Subcutaneous abdominal adipose tissue (tissue), 5 donors: Measurements from ENCODE around the gene DEAF1.

ENCODE experiments used
- H3K27ac ChIP-seq: one replicate; pipeline ENCODE4 v1.7.0; 2013; ENCODE audit warnings: low read depth, mild to moderate bottlenecking, inconsistent platforms, low read length, moderate library complexity
- H3K27me3 ChIP-seq, 5 donors: one replicate each; pipeline ENCODE4 v1.7.0; 2013; ENCODE audit warnings: low read length in 5 of 5, inconsistent platforms in 1 of 5; ENCODE audit not compliant: control insufficient read depth in 5 of 5, insufficient read depth in 4 of 5
- H3K36me3 ChIP-seq, 5 donors: one replicate each; pipeline ENCODE4 v1.7.0; 2013; ENCODE audit warnings: low read length in 5 of 5; ENCODE audit not compliant: control insufficient read depth in 5 of 5, insufficient read depth in 5 of 5
- H3K4me1 ChIP-seq, 5 donors: one replicate each; pipeline ENCODE4 v1.7.0; 2013; ENCODE audit warnings: low read length in 5 of 5, mild to moderate bottlenecking in 3 of 5, moderate library complexity in 1 of 5; ENCODE audit not compliant: control insufficient read depth in 5 of 5, insufficient read depth in 5 of 5
- H3K4me3 ChIP-seq, 5 donors: one replicate each; pipeline ENCODE4 v1.7.0; 2013; ENCODE audit warnings: low read length in 5 of 5, low read depth in 1 of 5
- H3K9ac ChIP-seq, 5 donors: one replicate each; pipeline ENCODE4 v1.7.0; 2013; ENCODE audit warnings: low read length in 5 of 5, mild to moderate bottlenecking in 4 of 5, moderate library complexity in 3 of 5
- H3K9me3 ChIP-seq, 5 donors: one replicate each; pipeline ENCODE4 v1.7.0; 2013; ENCODE audit warnings: low read length in 5 of 5; ENCODE audit not compliant: control insufficient read depth in 5 of 5
- donor health status: healthy.
- donor health status: healthy.
- donor health status: healthy.
- donor health status: healthy.
- donor health status: healthy.

The DEAF1 gene

GRCh38 chr11:727859-728748 lies 33.1 kb upstream of the DEAF1 start:
- Histone ChIP-seq H3K27me3 (peaks cover 0 to 16% (median 7%) of the 10 kb centered on the region in 5 donors), H3K4me3 (no peak overlapping the region), H3K9me3 (no peaks in the 10 kb centered on the region), H3K27ac (peak overlapping the region; percentile 89), H3K36me3 (no peaks in the 10 kb centered on the region), H3K9ac (peak overlapping the region in 3 of 5 donors; percentile 21 to 66 (median 63)), H3K4me1 (peaks cover 0 to 30% (median 29%) of the 10 kb centered on the region in 5 donors)

DNA sequence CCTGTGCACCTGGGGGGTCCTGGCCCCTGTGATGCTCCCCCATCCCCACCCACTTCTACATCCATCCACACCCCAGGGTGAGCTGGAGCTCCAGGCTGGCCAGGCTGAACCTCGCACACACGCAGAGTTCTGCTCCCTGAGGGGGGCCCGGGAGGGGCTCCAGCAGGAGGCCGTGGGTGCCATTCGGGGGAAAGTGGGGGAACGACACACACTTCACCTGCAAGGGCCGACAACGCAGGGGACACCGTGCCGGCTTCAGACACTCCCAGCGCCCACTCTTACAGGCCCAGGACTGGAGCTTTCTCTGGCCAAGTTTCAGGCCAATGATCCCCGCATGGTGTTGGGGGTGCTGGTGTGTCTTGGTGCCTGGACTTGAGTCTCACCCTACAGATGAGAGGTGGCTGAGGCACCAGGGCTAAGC lies 32.3 kb upstream of the DEAF1 start:
- H3K4me1 ChIP-seq = peaks cover 0 to 32% (median 30%) of the 10 kb centered on the region in 5 donors
- peak overlapping the region; percentile 89 for H3K27ac ChIP-seq
- H3K9ac ChIP-seq = peak overlapping the region in 4 of 5 donors; percentile 21 to 63 (median 32)
- no peak overlapping the region for H3K4me3 ChIP-seq
- H3K27me3 ChIP-seq = peaks cover 0 to 20% (median 8%) of the 10 kb centered on the region in 5 donors
- no peaks in the 10 kb centered on the region for H3K36me3 ChIP-seq
- H3K9me3 ChIP-seq = no peaks in the 10 kb centered on the region

DNA sequence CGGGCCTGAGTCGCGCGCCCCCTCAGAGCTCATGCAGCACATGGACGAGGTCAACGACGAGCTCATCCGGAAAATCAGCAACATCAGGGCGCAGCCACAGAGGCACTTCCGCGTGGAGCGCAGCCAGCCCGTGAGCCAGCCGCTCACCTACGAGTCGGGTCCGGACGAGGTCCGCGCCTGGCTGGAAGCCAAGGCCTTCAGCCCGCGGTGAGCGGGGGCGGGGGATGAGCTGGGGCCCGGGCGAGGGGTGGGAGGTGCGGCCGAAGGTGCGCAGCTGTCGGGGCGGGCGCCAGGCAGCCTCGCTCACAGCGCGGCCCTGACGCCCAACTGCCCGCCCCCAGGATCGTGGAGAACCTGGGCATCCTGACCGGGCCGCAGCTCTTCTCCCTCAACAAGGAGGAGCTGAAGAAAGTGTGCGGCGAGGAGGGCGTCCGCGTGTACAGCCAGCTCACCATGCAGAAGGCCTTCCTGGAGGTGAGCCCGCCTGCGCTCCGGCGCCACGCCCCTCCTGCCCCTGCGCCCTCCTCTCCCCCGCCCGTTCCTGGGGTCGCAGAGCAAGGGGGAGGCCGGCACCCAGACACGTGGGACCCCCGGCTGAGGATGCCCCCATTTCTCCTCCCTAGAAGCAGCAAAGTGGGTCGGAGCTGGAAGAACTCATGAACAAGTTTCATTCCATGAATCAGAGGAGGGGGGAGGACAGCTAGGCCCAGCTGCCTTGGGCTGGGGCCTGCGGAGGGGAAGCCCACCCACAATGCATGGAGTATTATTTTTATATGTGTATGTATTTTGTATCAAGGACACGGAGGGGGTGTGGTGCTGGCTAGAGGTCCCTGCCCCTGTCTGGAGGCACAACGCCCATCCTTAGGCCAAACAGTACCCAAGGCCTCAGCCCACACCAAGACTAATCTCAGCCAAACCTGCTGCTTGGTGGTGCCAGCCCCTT lies 31.5 kb upstream of the DEAF1 start:
- no peaks in the 10 kb centered on the region for H3K36me3 ChIP-seq
- H3K9me3 ChIP-seq = no peaks in the 10 kb centered on the region
- peak overlapping the region in 2 of 5 donors; percentile 40 to 63 for H3K9ac ChIP-seq
- H3K4me1 ChIP-seq = peaks cover 0 to 34% (median 30%) of the 10 kb centered on the region in 5 donors
- H3K27me3 ChIP-seq = peaks cover 0 to 25% (median 16%) of the 10 kb centered on the region in 5 donors
- H3K27ac ChIP-seq = peak overlapping the region; percentile 89
- H3K4me3 ChIP-seq = peak overlapping the region in 1 of 5 donors; percentile 22

DNA sequence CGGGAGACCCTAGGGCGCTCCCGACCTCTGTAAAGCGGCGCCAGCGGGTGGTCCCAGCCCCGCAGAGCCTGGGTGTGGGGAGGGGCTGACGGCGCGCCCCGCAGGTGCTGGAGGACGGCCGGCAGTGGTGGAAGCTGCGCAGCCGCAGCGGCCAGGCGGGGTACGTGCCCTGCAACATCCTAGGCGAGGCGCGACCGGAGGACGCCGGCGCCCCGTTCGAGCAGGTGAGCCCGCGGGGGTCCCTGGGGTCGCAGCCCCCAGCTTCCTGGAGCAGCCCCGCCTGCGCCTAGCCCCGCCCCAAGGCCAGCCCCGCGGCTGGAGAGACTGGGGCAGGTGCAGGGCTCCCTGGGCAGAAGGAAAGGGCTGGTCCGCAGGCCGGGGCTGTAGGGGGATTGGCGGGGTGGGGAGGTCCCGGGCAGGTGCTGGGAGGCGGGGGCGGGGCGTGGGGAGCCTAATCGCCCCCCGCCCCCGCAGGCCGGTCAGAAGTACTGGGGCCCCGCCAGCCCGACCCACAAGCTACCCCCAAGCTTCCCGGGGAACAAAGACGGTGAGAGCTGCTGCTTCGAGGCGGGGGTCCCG lies 30.7 kb upstream of the DEAF1 start:
- peaks cover 0 to 31% (median 22%) of the 10 kb centered on the region in 5 donors for H3K27me3 ChIP-seq
- peaks cover 0 to 38% (median 34%) of the 10 kb centered on the region in 5 donors for H3K4me1 ChIP-seq
- H3K4me3 ChIP-seq = no peak overlapping the region
- no peak overlapping the region for H3K27ac ChIP-seq
- no peak overlapping the region for H3K9ac ChIP-seq
- H3K9me3 ChIP-seq = no peaks in the 10 kb centered on the region
- no peaks in the 10 kb centered on the region for H3K36me3 ChIP-seq

DNA sequence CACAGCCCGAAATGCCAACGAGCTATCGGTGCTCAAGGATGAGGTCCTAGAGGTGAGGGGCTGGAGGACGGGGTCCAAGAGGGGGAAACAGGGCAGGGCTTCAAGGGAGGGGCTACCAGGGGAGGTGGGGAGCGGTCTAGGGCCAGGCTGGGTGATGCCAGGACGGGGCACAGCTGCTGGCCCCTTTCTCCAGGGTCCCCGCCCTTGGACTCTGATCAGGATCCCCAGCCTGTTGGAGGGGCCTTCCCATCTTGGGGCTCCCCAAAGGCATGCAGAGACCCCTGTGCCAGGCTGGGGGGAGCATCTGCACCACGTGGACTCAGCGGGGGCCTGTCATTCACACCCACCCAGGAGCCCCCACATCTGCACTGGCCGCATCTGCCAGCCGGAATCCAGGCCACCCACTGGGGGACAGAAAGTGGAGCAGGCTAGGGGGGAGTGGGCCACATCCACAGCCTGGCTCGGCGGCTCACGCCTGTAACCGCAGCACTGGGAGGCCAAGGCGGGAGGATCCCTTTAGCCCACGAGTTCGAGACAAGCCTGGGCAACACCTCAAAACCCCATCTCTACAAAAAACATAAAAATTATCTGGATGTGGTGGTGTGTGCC lies 29.9 kb upstream of the DEAF1 start:
- peaks cover 0 to 38% (median 34%) of the 10 kb centered on the region in 5 donors for H3K4me1 ChIP-seq
- peaks cover 0 to 39% (median 25%) of the 10 kb centered on the region in 5 donors for H3K27me3 ChIP-seq
- no peak overlapping the region for H3K27ac ChIP-seq
- no peak overlapping the region for H3K9ac ChIP-seq
- no peak overlapping the region for H3K4me3 ChIP-seq
- H3K9me3 ChIP-seq = no peaks in the 10 kb centered on the region
- H3K36me3 ChIP-seq = no peaks in the 10 kb centered on the region

DNA sequence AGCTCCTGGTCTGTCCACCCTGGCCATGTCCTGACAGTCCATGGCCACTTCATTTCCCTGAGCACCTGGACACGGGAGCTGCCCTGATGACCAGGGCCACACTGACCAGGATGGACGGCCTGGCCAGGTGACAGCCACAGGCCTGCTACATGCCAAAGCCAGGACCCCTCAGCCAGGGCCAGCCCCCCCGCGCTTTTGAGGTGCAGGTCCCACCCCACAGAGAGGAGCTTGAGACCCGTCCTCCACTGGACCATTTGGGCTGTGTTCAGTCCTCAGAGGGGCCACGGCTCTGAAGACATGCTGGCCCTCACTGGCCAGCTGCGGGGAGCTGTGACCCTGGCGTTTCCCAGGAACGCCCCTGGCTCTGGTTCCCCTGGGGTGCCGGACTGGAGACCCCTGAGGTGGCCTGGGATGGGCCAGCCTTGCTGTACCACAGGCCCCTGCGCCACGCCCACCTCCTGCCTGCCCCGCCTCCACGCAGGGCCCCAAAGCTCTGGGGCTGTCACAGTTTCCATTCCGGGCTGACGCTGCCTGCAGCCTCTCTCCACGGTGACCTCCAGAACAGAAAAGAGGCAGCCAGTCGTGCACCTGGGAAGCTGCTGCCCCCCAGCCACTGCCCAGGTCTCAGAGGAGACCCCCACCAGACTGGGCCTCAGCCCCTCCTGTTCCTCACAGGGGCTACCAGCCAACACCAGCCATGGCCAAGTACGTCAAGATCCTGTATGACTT lies 29.2 kb upstream of the DEAF1 start:
- Histone ChIP-seq H3K9ac (no peak overlapping the region), H3K36me3 (no peaks in the 10 kb centered on the region), H3K9me3 (no peaks in the 10 kb centered on the region), H3K27ac (no peak overlapping the region), H3K4me3 (no peak overlapping the region), H3K27me3 (peaks cover 0 to 44% (median 29%) of the 10 kb centered on the region in 5 donors), H3K4me1 (peaks cover 0 to 38% (median 33%) of the 10 kb centered on the region in 5 donors)

- H3K27me3 ChIP-seq = peaks cover 0 to 44% (median 30%) of the 10 kb centered on the region in 5 donors
- no peaks in the 10 kb centered on the region for H3K9me3 ChIP-seq
- no peak overlapping the region for H3K27ac ChIP-seq
- H3K4me3 ChIP-seq = no peak overlapping the region
- no peaks in the 10 kb centered on the region for H3K36me3 ChIP-seq
- H3K9ac ChIP-seq = no peak overlapping the region
- H3K4me1 ChIP-seq = peaks cover 0 to 33% (median 24%) of the 10 kb centered on the region in 5 donors
Measured at GRCh38 chr11:723120-723883, 28.3 kb upstream of the DEAF1 start.

GRCh38 chr11:722346-722811 lies 27.4 kb upstream of the DEAF1 start:
- Histone ChIP-seq H3K27ac (no peak overlapping the region), H3K36me3 (no peaks in the 10 kb centered on the region), H3K4me3 (no peak overlapping the region), H3K4me1 (peaks cover 0 to 24% (median 15%) of the 10 kb centered on the region in 5 donors), H3K27me3 (peaks cover 0 to 44% (median 30%) of the 10 kb centered on the region in 5 donors), H3K9me3 (no peaks in the 10 kb centered on the region), H3K9ac (no peak overlapping the region)
